Tibial artery (tissue), 4 donors: ENCODE results near the gene MFSD8.
A peak's percentile ranks its signal among the peaks of the same experiment; 100 is the strongest.
"Not testable (repeated sequence)": the region's sequence is repeated elsewhere in the genome, so short reads cannot be mapped to it uniquely, and the experiment has no call there.

Source experiments
- DNase-seq, 2 donors: peaks; one replicate each; pipeline ENCODE4 v3.0.0-alpha.2; 2019
- H3K27ac ChIP-seq, 2 donors: fragments of 200-600 bp; sonication (generic) in 1 of 2; 1 replicate in 1 of 2; 2 replicates in 1 of 2; pipeline ENCODE4 v1.5.1; 2018 to 2019; ENCODE audit warnings: mild to moderate bottlenecking in 1 of 2
- H3K27me3 ChIP-seq, 2 donors: fragments of 200-600 bp; sonication (generic) in 1 of 2; one replicate each; pipeline versions ENCODE4 v1.5.1 to v1.6.0; 2016 to 2019
- H3K36me3 ChIP-seq, 3 donors: fragments of 200-600 bp; sonication (generic) in 2 of 3; one replicate each; pipeline ENCODE4 v1.5.1; 2016 to 2019; ENCODE audit warnings: mild to moderate bottlenecking in 2 of 3
- H3K4me1 ChIP-seq, 4 donors: fragments of 200-600 bp; sonication (generic) in 2 of 4; 1 replicate in 3 of 4; 2 replicates in 1 of 4; pipeline ENCODE4 v1.5.1; 2016 to 2019
- H3K4me3 ChIP-seq, 2 donors: fragments of 200-600 bp; sonication (generic) in 1 of 2; 1 replicate in 1 of 2; 2 replicates in 1 of 2; pipeline ENCODE4 v1.5.1; 2018 to 2019; ENCODE audit warnings: mild to moderate bottlenecking in 2 of 2
- H3K9me3 ChIP-seq, 3 donors: fragments of 200-600 bp; sonication (generic) in 1 of 3; one replicate each; pipeline ENCODE4 v1.5.1; 2016 to 2019
- CTCF ChIP-seq, 2 experiments: fragments of 200-600 bp in 1 of 2; fragments of 450-650 bp in 1 of 2; IDR thresholded peaks; one replicate each; pipeline ENCODE4 v1.5.1; 2017 to 2019; ENCODE audit warnings: antibody characterized with exemption in 2 of 2, mild to moderate bottlenecking in 1 of 2, moderate library complexity in 1 of 2
- intact Hi-C: fragments of 100-400 bp; cut with DNase I; formaldehyde crosslinking; loops from one replicate; pipeline ENCODE4 v1.15.0; 2023; ENCODE audit warnings: low total_unique reads

The MFSD8 gene

GRCh38 chr4:127975121-127975770 lies 10.3 kb upstream of the MFSD8 start:
- Histone ChIP-seq H3K27ac (no peak overlapping the region), H3K4me1 (peaks cover 0 to 6% (median 0%) of the 10 kb centered on the region in 4 donors), H3K4me3 (no peak overlapping the region), H3K27me3 (no peaks in the 10 kb centered on the region), H3K9me3 (no peaks in the 10 kb centered on the region), H3K36me3 (peaks cover 0 to 5% (median 0%) of the 10 kb centered on the region in 3 donors)
- DNase-seq = no peak
- intact Hi-C loops = no loop called here
- TF ChIP-seq CTCF (IDR thresholded peaks at IDR 0.05) = no peak

GRCh38 chr4:127970925-127971324 lies 6.0 kb upstream of the MFSD8 start:
- DNase-seq, H3K36me3 ChIP-seq, H3K27me3 ChIP-seq, H3K9me3 ChIP-seq, H3K27ac ChIP-seq, intact Hi-C loops, H3K4me3 ChIP-seq: not testable (repeated sequence)
- peaks cover 0 to 27% (median 2%) of the 10 kb centered on the region in 4 donors for H3K4me1 ChIP-seq

GRCh38 chr4:127968586-127968985 lies 3.6 kb upstream of the MFSD8 start:
- H3K27ac ChIP-seq = peak overlapping the region; percentile 45 to 57
- peak overlapping the region in 1 of 2 donors; percentile 21 for H3K4me3 ChIP-seq
- DNase-seq = no peak
- H3K36me3 ChIP-seq = peaks cover 0 to 5% (median 0%) of the 10 kb centered on the region in 3 donors
- no peaks in the 10 kb centered on the region for H3K27me3 ChIP-seq
- peaks cover 0 to 32% (median 6%) of the 10 kb centered on the region in 4 donors for H3K4me1 ChIP-seq
- TF ChIP-seq CTCF (IDR thresholded peaks at IDR 0.05) = no peak
- no peaks in the 10 kb centered on the region for H3K9me3 ChIP-seq
- intact Hi-C loops = loop anchor here (5.0 to 10.0 kb wide), 3 partner anchors 94 to 319 kb away; partner anchors contain the start of genes HSPA4L, LARP1B and PGRMC2

GRCh38 chr4:127967141-127967775 lies 2.3 kb upstream of the MFSD8 start:
- no peak for TF ChIP-seq CTCF (IDR thresholded peaks at IDR 0.05)
- intact Hi-C loops = loop anchor here (5.0 to 10.0 kb wide), 3 partner anchors 95 to 320 kb away; partner anchors contain the start of genes HSPA4L, LARP1B and PGRMC2
- DNase-seq = no peak
- no peak overlapping the region for H3K27ac ChIP-seq
- H3K27me3 ChIP-seq = no peaks in the 10 kb centered on the region
- H3K9me3 ChIP-seq = no peaks in the 10 kb centered on the region
- peaks cover 0 to 32% (median 8%) of the 10 kb centered on the region in 4 donors for H3K4me1 ChIP-seq
- no peak overlapping the region for H3K4me3 ChIP-seq
- H3K36me3 ChIP-seq = no peaks in the 10 kb centered on the region

GRCh38 chr4:127965803-127966175 lies 816 bp upstream of the MFSD8 start:
- Histone ChIP-seq H3K4me3 (peak overlapping the region; percentile 59 to 90), H3K9me3 (no peaks in the 10 kb centered on the region), H3K4me1 (peaks cover 0 to 30% (median 8%) of the 10 kb centered on the region in 4 donors), H3K36me3 (no peaks in the 10 kb centered on the region), H3K27me3 (no peaks in the 10 kb centered on the region), H3K27ac (peak overlapping the region; percentile 94 to 98)
- DNase-seq = peak; percentile 29 to 71
- TF ChIP-seq CTCF (IDR thresholded peaks at IDR 0.05) = no peak
- intact Hi-C loops = loop anchor here (5.0 to 10.0 kb wide), 3 partner anchors 97 to 322 kb away; partner anchors contain the start of genes HSPA4L, LARP1B and PGRMC2

- H3K9me3 ChIP-seq, H3K27me3 ChIP-seq, H3K36me3 ChIP-seq: not testable (repeated sequence)
- intact Hi-C loops = loop anchor here (5.0 to 10.0 kb wide), 3 partner anchors 98 to 323 kb away; partner anchors contain the start of genes HSPA4L, LARP1B and PGRMC2
- peaks cover 0 to 26% (median 8%) of the 10 kb centered on the region in 4 donors for H3K4me1 ChIP-seq
- peak overlapping the region; percentile 59 to 90 for H3K4me3 ChIP-seq
- peak in 1 of 2 donors; percentile 69 for DNase-seq
- H3K27ac ChIP-seq = peak overlapping the region; percentile 94 to 98
These were observed 429 bp downstream of the MFSD8 start for GRCh38 chr4:127964426-127965061.

- DNase-seq, H3K36me3 ChIP-seq, H3K27me3 ChIP-seq, H3K9me3 ChIP-seq: not testable (repeated sequence)
- Histone ChIP-seq H3K27ac (peak overlapping the region; percentile 94 to 98), H3K4me3 (peak overlapping the region; percentile 59 to 90), H3K4me1 (peaks cover 0 to 20% (median 8%) of the 10 kb centered on the region in 4 donors)
- intact Hi-C loops = loop anchor here (10.0 kb wide), 1 partner anchor 179 kb away; the partner anchor contains the start of gene HSPA4L
These were observed 1.2 kb downstream of the MFSD8 start for GRCh38 chr4:127963633-127964398.
